ENCODE measurements around the gene ADAMTS3. TPM values are rescaled to one million over a fixed set of nuclear protein-coding genes. Genes with fewer than 3 reads are reported as not detected.

The ADAMTS3 gene
- total RNA-seq, 4 donors from 2014 or later = 3.8 to 5.3 (median 4.5) TPM

GRCh38 chr4:72313121-72313520 lies 255.9 kb downstream of the ADAMTS3 start:
- WGBS, 2 donors = 31 to 40% methylated on average over 5 of the region's 5 CpGs
- TF ChIP-seq CTCF (IDR thresholded peaks at IDR 0.05) = no peak
- TF ChIP-seq POLR2A (IDR thresholded peaks at IDR 0.05) = no peak
- peak; percentile 46 to 48 for DNase-seq
- peaks cover 26 to 30% of the 10 kb centered on the region in 2 donors for H3K4me1 ChIP-seq
- H3K27ac ChIP-seq = peak overlapping the region in 1 of 3 donors; percentile 46
- no peaks in the 10 kb centered on the region for H3K27me3 ChIP-seq
- no peaks in the 10 kb centered on the region for H3K9me3 ChIP-seq
- no peak overlapping the region for H3K4me3 ChIP-seq (replicated peaks in 1 of 3)
- intact Hi-C loops (cut with DNase I) = no loop called here
- H3K36me3 ChIP-seq = no peaks in the 10 kb centered on the region

- Histone ChIP-seq H3K4me3 (replicated peaks in 1 of 3) (no peak overlapping the region), H3K27ac (peak overlapping the region; percentile 46 to 49 (median 46)), H3K9me3 (no peaks in the 10 kb centered on the region), H3K36me3 (no peaks in the 10 kb centered on the region), H3K27me3 (no peaks in the 10 kb centered on the region), H3K4me1 (peaks cover 26 to 30% of the 10 kb centered on the region in 2 donors)
- TF ChIP-seq POLR2A (IDR thresholded peaks at IDR 0.05) = no peak
- TF ChIP-seq CTCF (IDR thresholded peaks at IDR 0.05) = no peak
- 15 to 21% methylated on average over 6 of the region's 6 CpGs for WGBS, 2 donors
- peak; percentile 76 to 84 for DNase-seq
- intact Hi-C loops (cut with DNase I) = no loop called here
Observed at GRCh38 chr4:72312032-72312650, 256.9 kb downstream of the ADAMTS3 start.

GRCh38 chr4:72311291-72311690 lies 257.7 kb downstream of the ADAMTS3 start:
- Histone ChIP-seq H3K36me3 (no peaks in the 10 kb centered on the region), H3K4me3 (replicated peaks in 1 of 3) (no peak overlapping the region), H3K4me1 (peaks cover 26 to 30% of the 10 kb centered on the region in 2 donors), H3K9me3 (no peaks in the 10 kb centered on the region), H3K27me3 (no peaks in the 10 kb centered on the region), H3K27ac (peak overlapping the region in 1 of 3 donors; percentile 46)
- no peak for DNase-seq
- TF ChIP-seq POLR2A (IDR thresholded peaks at IDR 0.05) = no peak
- no peak for TF ChIP-seq CTCF (IDR thresholded peaks at IDR 0.05)
- intact Hi-C loops (cut with DNase I) = no loop called here
- 87 to 90% methylated on average over 3 of the region's 3 CpGs for WGBS, 2 donors

GRCh38 chr4:72305620-72306019 lies 263.4 kb downstream of the ADAMTS3 start:
- H3K27me3 ChIP-seq = no peaks in the 10 kb centered on the region
- H3K27ac ChIP-seq = no peak overlapping the region
- intact Hi-C loops (cut with DNase I) = no loop called here
- no peaks in the 10 kb centered on the region for H3K9me3 ChIP-seq
- H3K36me3 ChIP-seq = no peaks in the 10 kb centered on the region
- TF ChIP-seq CTCF (IDR thresholded peaks at IDR 0.05) (no peak), POLR2A (IDR thresholded peaks at IDR 0.05) (no peak)
- WGBS, 2 donors = 96 to 98% methylated on average over 9 of the region's 9 CpGs
- H3K4me3 ChIP-seq (replicated peaks in 1 of 3) = no peak overlapping the region
- H3K4me1 ChIP-seq = no peaks in the 10 kb centered on the region
- no peak for DNase-seq

GRCh38 chr4:72305080-72305479 lies 263.9 kb downstream of the ADAMTS3 start:
- Histone ChIP-seq H3K27me3 (no peaks in the 10 kb centered on the region), H3K9me3 (no peaks in the 10 kb centered on the region), H3K27ac (no peak overlapping the region), H3K36me3 (no peaks in the 10 kb centered on the region), H3K4me1 (no peaks in the 10 kb centered on the region), H3K4me3 (replicated peaks in 1 of 3) (no peak overlapping the region)
- intact Hi-C loops (cut with DNase I) = no loop called here
- TF ChIP-seq POLR2A (IDR thresholded peaks at IDR 0.05) = no peak
- TF ChIP-seq CTCF (IDR thresholded peaks at IDR 0.05) = no peak
- DNase-seq = no peak
- WGBS, 2 donors = 92 to 94% methylated on average over 4 of the region's 4 CpGs

All from thyroid gland (tissue), 4 donors.